Right lobe of liver (tissue), 6 donors: ENCODE measurements around the gene BCL7C. TPM values are rescaled to one million over a fixed set of nuclear protein-coding genes. Genes with fewer than 3 reads are reported as not detected.
"Not testable (repeated sequence)": the region's sequence is repeated elsewhere in the genome, so short reads cannot be mapped to it uniquely, and the experiment has no call there.

ENCODE experiments used
- ATAC-seq, 4 donors: fragments of 200-7000 bp; cut with Tn5 transposase; one replicate each; pipeline ENCODE4 v1.9.1; 2020; ENCODE audit warnings: mild to moderate bottlenecking in 4 of 4, moderate library complexity in 4 of 4
- DNase-seq, 3 donors: peaks; one replicate each; pipeline ENCODE4 v3.0.0-alpha.2; 2020
- H3K27ac ChIP-seq, 3 donors: fragments of 200-600 bp; one replicate each; pipeline ENCODE4 v1.8.0; 2022
- H3K27me3 ChIP-seq, 2 donors: fragments of 200-600 bp; one replicate each; pipeline ENCODE4 v1.8.0; 2022
- H3K36me3 ChIP-seq, 4 donors: fragments of 200-600 bp; sonication (generic) in 1 of 4; one replicate each; pipeline versions ENCODE4 v1.5.1 to v1.8.0; 2017 to 2022; ENCODE audit warnings: control low read depth in 1 of 4
- H3K4me1 ChIP-seq, 4 donors: fragments of 200-600 bp; sonication (generic) in 1 of 4; one replicate each; pipeline versions ENCODE4 v1.5.1 to v1.8.0; 2017 to 2022; ENCODE audit warnings: control low read depth in 1 of 4
- H3K4me3 ChIP-seq, 3 donors: fragments of 200-600 bp; one replicate each; pipeline ENCODE4 v1.8.0; 2022
- H3K9me3 ChIP-seq, 4 donors: fragments of 200-600 bp; sonication (generic) in 1 of 4; one replicate each; pipeline versions ENCODE4 v1.5.1 to v1.8.0; 2017 to 2022; ENCODE audit warnings: control low read depth in 1 of 4
- POLR2A ChIP-seq: fragments of 450-650 bp; IDR thresholded peaks from one replicate; pipeline ENCODE4 v1.6.1; 2017; ENCODE audit warnings: antibody characterized with exemption, mild to moderate bottlenecking
- WGBS: methylation state at CpG from one replicate; pipeline ENCODE4 v1.1.6; 2018; ENCODE audit warnings: low coverage, low lambda C conversion rate; ENCODE audit not compliant: insufficient coverage; ENCODE audit errors: missing lambda C conversion rate; 5-methylcytosine and 5-hydroxymethylcytosine counted together
- intact Hi-C, 2 donors: fragments of 100-400 bp; cut with DNase I; formaldehyde crosslinking; loops; one replicate each; pipeline versions ENCODE4 v1.11.2 to v1.14.1; 2022
- total RNA-seq, 6 experiments: library from RNA; depleted of rRNA in 2 of 6; stranded (reverse); fragments of >200 nt in 2 of 6; fragmentation: NEBNext Ultra II Directional in 3 of 6; extraction: Animal tissue kit (Norgen Biotek cat#: 25700) in 3 of 6; gene quantifications; one replicate each; pipeline versions ENCODE4 v1.1.0 to v1.2.4, GENCODE V29; 2016 to 2023
- TF ChIP-seq, protein P1 (sequence below), 4 donors: fragments of 200-600 bp in 3 of 4; fragments of 450-650 bp in 1 of 4; IDR thresholded peaks; one replicate each; pipeline versions ENCODE4 v1.5.1 to v1.8.0; 2016 to 2022; ENCODE audit warnings: antibody characterized with exemption in 4 of 4, mild to moderate bottlenecking in 2 of 4
- donor health status: DM: no; HTN: yes; CAD: no.
- donor health status: DM: no; HTN: no; CAD: no.
- donor health status: DM: no; HTN: no; CAD: no.
- donor health status: DM: no; HTN: yes; CAD: no.
- donor health status: DM: no; HTN: yes; CAD: no.

The BCL7C gene
- total RNA-seq, 6 experiments from 2014 or later: 5.9 to 14.3 (median 7.9) TPM

DNA sequence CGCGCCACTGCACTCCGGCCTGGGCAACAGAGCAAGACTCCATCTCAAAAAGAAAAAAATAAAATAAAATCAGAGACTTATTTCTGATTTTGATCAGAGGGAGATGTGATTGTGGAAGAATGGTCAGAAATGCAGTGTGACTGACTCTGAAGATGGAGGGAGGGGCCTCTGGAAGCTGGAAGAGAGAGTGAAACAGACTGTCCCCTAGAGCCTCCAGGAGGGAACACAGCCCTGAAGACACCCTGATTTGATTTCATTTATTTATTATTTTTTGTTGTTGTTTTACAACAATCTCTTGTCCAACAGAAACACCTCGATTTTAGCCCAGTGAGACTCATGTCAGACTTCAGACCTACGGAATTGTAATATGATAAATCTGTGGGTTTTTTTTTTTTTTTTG lies 26.1 kb downstream of the BCL7C start:
- intact Hi-C loops: no loop called here
- DNase-seq: no peak
- 85% methylated on average over 2 of the region's 5 CpGs for WGBS
- no peak for ATAC-seq
- H3K4me3 ChIP-seq: no peak overlapping the region
- no peaks in the 10 kb centered on the region for H3K36me3 ChIP-seq
- no peaks in the 10 kb centered on the region for H3K4me1 ChIP-seq
- no peak for TF ChIP-seq POLR2A
- TF ChIP-seq, protein P1, sequence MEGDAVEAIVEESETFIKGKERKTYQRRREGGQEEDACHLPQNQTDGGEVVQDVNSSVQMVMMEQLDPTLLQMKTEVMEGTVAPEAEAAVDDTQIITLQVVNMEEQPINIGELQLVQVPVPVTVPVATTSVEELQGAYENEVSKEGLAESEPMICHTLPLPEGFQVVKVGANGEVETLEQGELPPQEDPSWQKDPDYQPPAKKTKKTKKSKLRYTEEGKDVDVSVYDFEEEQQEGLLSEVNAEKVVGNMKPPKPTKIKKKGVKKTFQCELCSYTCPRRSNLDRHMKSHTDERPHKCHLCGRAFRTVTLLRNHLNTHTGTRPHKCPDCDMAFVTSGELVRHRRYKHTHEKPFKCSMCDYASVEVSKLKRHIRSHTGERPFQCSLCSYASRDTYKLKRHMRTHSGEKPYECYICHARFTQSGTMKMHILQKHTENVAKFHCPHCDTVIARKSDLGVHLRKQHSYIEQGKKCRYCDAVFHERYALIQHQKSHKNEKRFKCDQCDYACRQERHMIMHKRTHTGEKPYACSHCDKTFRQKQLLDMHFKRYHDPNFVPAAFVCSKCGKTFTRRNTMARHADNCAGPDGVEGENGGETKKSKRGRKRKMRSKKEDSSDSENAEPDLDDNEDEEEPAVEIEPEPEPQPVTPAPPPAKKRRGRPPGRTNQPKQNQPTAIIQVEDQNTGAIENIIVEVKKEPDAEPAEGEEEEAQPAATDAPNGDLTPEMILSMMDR (IDR thresholded peaks at IDR 0.05): no peak
- H3K9me3 ChIP-seq: no peaks in the 10 kb centered on the region
- H3K27me3 ChIP-seq: no peaks in the 10 kb centered on the region
- no peak overlapping the region for H3K27ac ChIP-seq

DNA sequence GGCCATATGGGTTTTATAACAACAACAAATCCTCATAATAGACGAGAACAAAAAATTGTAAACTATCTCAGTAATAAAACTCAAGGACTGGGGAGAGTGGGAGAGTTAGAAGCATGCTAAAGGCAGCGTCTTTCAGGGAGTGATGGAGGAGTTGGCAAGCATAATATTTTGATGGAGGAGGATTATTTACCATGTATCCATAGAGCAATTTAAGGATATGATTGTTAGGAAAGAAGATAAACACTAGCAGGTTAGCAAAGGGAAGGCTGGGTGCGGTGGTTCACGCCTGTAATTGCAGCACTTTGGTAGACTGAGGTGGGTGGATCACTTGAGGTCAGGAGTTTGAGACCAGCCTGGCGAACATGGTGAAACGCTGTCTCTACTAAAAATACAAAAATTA lies 27.8 kb downstream of the BCL7C start:
- DNase-seq (no peak), ATAC-seq (no peak)
- Histone ChIP-seq H3K4me3 (no peak overlapping the region), H3K36me3 (no peaks in the 10 kb centered on the region), H3K27me3 (no peaks in the 10 kb centered on the region), H3K4me1 (no peaks in the 10 kb centered on the region), H3K9me3 (no peaks in the 10 kb centered on the region), H3K27ac (no peak overlapping the region)
- intact Hi-C loops: no loop called here
- TF ChIP-seq POLR2A: no peak
- TF ChIP-seq, protein P1 (IDR thresholded peaks at IDR 0.05): no peak
- 87% methylated on average over 5 of the region's 6 CpGs for WGBS

DNA sequence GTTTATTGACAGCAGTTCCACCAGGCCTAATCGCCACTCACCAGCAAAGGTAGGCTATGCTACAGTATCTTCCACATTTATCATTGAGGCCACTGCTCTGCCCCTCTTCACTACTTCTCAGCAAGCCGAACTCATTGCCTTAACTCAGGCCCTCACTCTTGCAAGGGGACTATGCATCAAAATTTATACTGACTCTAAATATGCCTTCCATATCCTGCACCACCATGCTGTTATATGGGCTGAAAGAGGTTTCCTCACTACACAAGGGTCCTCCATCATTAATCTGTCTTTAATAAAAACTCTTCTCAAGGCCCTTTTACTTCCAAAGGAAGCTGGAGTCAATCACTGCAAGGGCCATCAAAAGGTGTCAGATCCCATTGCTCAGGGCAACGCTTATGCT lies 30.7 kb downstream of the BCL7C start:
- H3K27ac ChIP-seq, DNase-seq, H3K4me1 ChIP-seq, H3K4me3 ChIP-seq, H3K9me3 ChIP-seq, H3K36me3 ChIP-seq, H3K27me3 ChIP-seq, intact Hi-C loops, ATAC-seq: not testable (repeated sequence)
- WGBS: 100% methylated on average over 1 of the region's 3 CpGs

DNA sequence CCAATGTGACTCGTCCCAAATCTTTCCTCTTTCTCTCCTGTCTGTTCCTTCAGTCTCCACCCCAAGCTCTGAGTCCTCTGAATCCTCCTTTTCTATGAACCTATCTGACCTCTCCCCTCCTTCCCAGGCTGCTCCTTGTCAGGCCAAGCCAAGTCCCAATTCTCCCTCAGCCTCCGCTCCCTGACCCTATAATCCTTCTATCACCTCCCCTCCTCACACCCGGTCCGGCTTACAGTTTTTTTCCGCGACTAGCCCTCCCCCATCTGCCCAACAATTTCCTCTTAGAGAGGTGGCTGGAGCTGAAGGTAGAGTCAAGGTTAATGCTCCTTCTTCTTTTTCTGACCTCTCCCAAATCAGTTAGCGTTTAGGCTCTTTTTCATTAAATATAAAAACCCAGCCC lies 33.1 kb downstream of the BCL7C start:
- H3K9me3 ChIP-seq, H3K27me3 ChIP-seq, H3K4me3 ChIP-seq, H3K27ac ChIP-seq, H3K4me1 ChIP-seq, intact Hi-C loops, H3K36me3 ChIP-seq, ATAC-seq, DNase-seq: not testable (repeated sequence)
- 84% methylated on average over 6 of the region's 7 CpGs for WGBS

DNA sequence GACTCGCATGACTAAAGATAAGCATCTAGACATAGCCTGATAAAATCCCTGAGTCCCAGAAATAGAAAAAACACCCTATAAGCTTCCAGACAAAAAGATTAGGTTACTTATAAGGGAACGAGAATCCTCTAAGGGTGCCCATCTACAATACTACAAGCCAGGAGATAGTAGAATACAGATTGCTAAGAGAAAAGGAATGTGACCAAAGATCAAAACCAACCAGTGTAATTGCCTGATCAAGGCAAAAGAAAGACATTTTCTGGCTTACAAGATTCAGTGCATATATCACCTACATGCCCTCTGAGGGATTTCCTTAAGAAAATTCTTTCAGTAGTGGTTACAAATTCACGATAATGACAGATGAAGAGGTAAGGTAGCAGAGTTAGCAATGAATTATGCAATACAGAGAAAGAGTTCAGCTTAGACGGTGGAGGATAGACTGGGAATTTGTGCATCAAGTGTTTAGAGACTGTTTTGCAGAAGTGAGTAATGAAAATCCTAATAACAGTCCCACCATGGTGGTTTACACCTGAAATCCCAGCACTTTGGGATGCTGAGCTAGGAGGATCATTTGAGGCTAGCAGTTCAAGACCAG lies 35.0 kb downstream of the BCL7C start:
- intact Hi-C loops: no loop called here
- ATAC-seq (no peak), DNase-seq (no peak)
- 74% methylated on average over 4 of the region's 4 CpGs for WGBS
- Histone ChIP-seq H3K4me3 (no peak overlapping the region), H3K36me3 (no peaks in the 10 kb centered on the region), H3K27me3 (no peaks in the 10 kb centered on the region), H3K27ac (no peak overlapping the region), H3K4me1 (no peaks in the 10 kb centered on the region), H3K9me3 (no peaks in the 10 kb centered on the region)
- TF ChIP-seq, protein P1 (IDR thresholded peaks at IDR 0.05): no peak

DNA sequence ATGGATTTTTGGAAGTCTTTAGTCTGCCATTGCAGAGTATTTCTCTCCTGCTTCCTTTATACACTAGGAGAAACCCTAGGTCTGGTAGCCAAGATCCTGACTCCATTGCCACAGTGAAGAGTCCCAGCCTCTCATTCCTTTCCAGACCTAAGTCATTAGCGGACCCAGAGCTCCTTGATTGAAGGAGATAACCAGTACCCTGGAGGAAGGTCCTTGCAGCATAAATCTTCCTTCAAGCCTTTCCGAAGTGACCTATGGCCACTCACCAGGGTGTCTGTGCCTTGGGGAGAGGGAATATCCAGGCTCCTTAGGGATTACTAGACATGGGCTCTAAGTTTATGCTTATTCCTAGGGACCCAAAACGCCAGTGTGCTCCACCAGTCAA lies 35.8 kb downstream of the BCL7C start:
- Histone ChIP-seq H3K9me3 (no peaks in the 10 kb centered on the region), H3K4me3 (no peak overlapping the region), H3K4me1 (no peaks in the 10 kb centered on the region), H3K27ac (no peak overlapping the region), H3K27me3 (no peaks in the 10 kb centered on the region), H3K36me3 (no peaks in the 10 kb centered on the region)
- ATAC-seq: no peak
- WGBS: 93% methylated on average over 2 of the region's 3 CpGs
- intact Hi-C loops: no loop called here
- no peak for DNase-seq
- no peak for TF ChIP-seq POLR2A
- TF ChIP-seq, protein P1 (IDR thresholded peaks at IDR 0.05): no peak
